HEK293T (cell line): Measurements from ENCODE around the gene SAA4.
"Not testable (repeated sequence)": the region's sequence is repeated elsewhere in the genome, so short reads cannot be mapped to it uniquely, and the experiment has no call there.

Experiments used
- CTCF ChIA-PET: fragments of 350-600 bp; formaldehyde crosslinking; extraction: SDS; loops from one replicate; lab custom pipeline; 2021; ENCODE audit warnings: antibody characterized with exemption, inconsistent platforms; lab: Yijun Ruan, JAX
- POLR2A ChIA-PET: fragments of 350-600 bp; formaldehyde crosslinking; extraction: SDS; loops from one replicate; lab custom pipeline; 2020; ENCODE audit warnings: antibody characterized with exemption, inconsistent platforms; lab: Yijun Ruan, JAX
- DNase-seq: peaks from one replicate; pipeline ENCODE4 v3.0.0; 2012; ENCODE audit warnings: mixed read lengths; ENCODE audit errors: extremely low spot score
- ARNT ChIP-seq: fragments of 450-650 bp; IDR thresholded peaks from 2 replicates; pipeline ENCODE4 v1.6.1; 2017; ENCODE audit warnings: mild to moderate bottlenecking
- BHLHE40 ChIP-seq: fragments of 450-650 bp; IDR thresholded peaks from 2 replicates; pipeline ENCODE4 v1.6.1; 2016; ENCODE audit warnings: mild to moderate bottlenecking, moderate library complexity, borderline replicate concordance
- CTBP1 ChIP-seq: fragments of 450-650 bp; IDR thresholded peaks from 2 replicates; pipeline ENCODE4 v1.6.1; 2016; ENCODE audit warnings: borderline replicate concordance
- ELF4 ChIP-seq: fragments of 450-650 bp; IDR thresholded peaks from 2 replicates; pipeline ENCODE4 v1.6.1; 2017; ENCODE audit warnings: antibody characterized with exemption
- FOXA1 ChIP-seq: fragments of 450-650 bp; IDR thresholded peaks from 2 replicates; pipeline ENCODE4 v1.6.1; 2016; ENCODE audit warnings: mild to moderate bottlenecking
- FOXK2 ChIP-seq: fragments of 450-650 bp; IDR thresholded peaks from 2 replicates; pipeline ENCODE4 v1.6.1; 2016; ENCODE audit warnings: mild to moderate bottlenecking
- FOXM1 ChIP-seq: fragments of 450-650 bp; IDR thresholded peaks from 2 replicates; pipeline ENCODE4 v1.6.1; 2017; ENCODE audit warnings: mild to moderate bottlenecking, borderline replicate concordance
- HDGF ChIP-seq: fragments of 450-650 bp; IDR thresholded peaks from 2 replicates; pipeline ENCODE4 v1.6.1; 2017; ENCODE audit warnings: antibody characterized with exemption, borderline replicate concordance
- L3MBTL2 ChIP-seq: fragments of 450-650 bp; conservative IDR thresholded peaks from 2 replicates; pipeline ENCODE4 v1.6.1; 2016; ENCODE audit warnings: mild to moderate bottlenecking
- LEF1 ChIP-seq: fragments of 450-650 bp; IDR thresholded peaks from 2 replicates; pipeline ENCODE4 v1.6.1; 2017; ENCODE audit warnings: mild to moderate bottlenecking, borderline replicate concordance
- NFRKB ChIP-seq: fragments of 450-650 bp; IDR thresholded peaks from 2 replicates; pipeline ENCODE4 v1.6.1; 2016; ENCODE audit warnings: mild to moderate bottlenecking, moderate library complexity
- PKNOX1 ChIP-seq: fragments of 450-650 bp; IDR thresholded peaks from 2 replicates; pipeline ENCODE4 v1.6.1; 2016
- SP1 ChIP-seq: fragments of 450-650 bp; IDR thresholded peaks from 2 replicates; pipeline ENCODE4 v1.6.1; 2017
- SUZ12 ChIP-seq: fragments of 450-650 bp; IDR thresholded peaks from 2 replicates; pipeline ENCODE4 v1.6.1; 2016; ENCODE audit warnings: mild to moderate bottlenecking
- TARDBP ChIP-seq: fragments of 450-650 bp; IDR thresholded peaks from 2 replicates; pipeline ENCODE4 v1.6.1; 2016
- ZNF384 ChIP-seq: fragments of 450-650 bp; IDR thresholded peaks from 2 replicates; pipeline ENCODE4 v1.6.1; 2016

The SAA4 gene

GRCh38 chr11:18259259-18259658, 22.7 kb upstream of the SAA4 start:
- POLR2A ChIA-PET, result no interaction called here
- CTCF ChIA-PET, result interaction anchor here (0.6 kb wide), 1 partner anchor 205 kb away, joined by 6 read pairs; no protein-coding TSS in a partner anchor
- no peak for DNase-seq
- TF ChIP-seq FOXM1 (no peak), ZNF384 (no peak), ARNT (no peak), LEF1 (no peak)

GRCh38 chr11:18254781-18255361, 18.3 kb upstream of the SAA4 start:
- ChIA-PET POLR2A (no interaction called here), CTCF (no interaction called here)
- no peak for TF ChIP-seq ARNT
- TF ChIP-seq FOXA1, result no peak
- no peak for TF ChIP-seq SP1
- TF ChIP-seq NFRKB, result no peak
- TF ChIP-seq FOXK2, result no peak
- TF ChIP-seq TARDBP, result no peak
- TF ChIP-seq CTBP1, result no peak
- no peak for TF ChIP-seq SUZ12
- TF ChIP-seq ELF4, result no peak
- no peak for TF ChIP-seq FOXM1
- TF ChIP-seq ZNF384, result no peak
- TF ChIP-seq PKNOX1, result no peak
- TF ChIP-seq BHLHE40, result no peak
- TF ChIP-seq HDGF, result no peak
- no peak for TF ChIP-seq LEF1
- no peak for TF ChIP-seq L3MBTL2
- no peak for DNase-seq

- ChIA-PET POLR2A (no interaction called here), CTCF (no interaction called here)
- DNase-seq, result no peak
- TF ChIP-seq CTBP1 (no peak), FOXK2 (no peak), FOXA1 (no peak), FOXM1 (no peak), SUZ12 (no peak), BHLHE40 (no peak), HDGF (no peak), TARDBP (no peak), SP1 (no peak), PKNOX1 (no peak), LEF1 (no peak), ZNF384 (no peak), L3MBTL2 (no peak), ELF4 (no peak), ARNT (no peak), NFRKB (no peak)
Measured at GRCh38 chr11:18253778-18254338, 17.3 kb upstream of the SAA4 start.

- DNase-seq, result no peak
- TF ChIP-seq ARNT (no peak), NFRKB (no peak), SUZ12 (no peak), CTBP1 (no peak), SP1 (no peak), FOXM1 (no peak), FOXA1 (no peak), HDGF (no peak), BHLHE40 (no peak), L3MBTL2 (no peak), ZNF384 (no peak), PKNOX1 (no peak), ELF4 (no peak), FOXK2 (no peak), LEF1 (no peak), TARDBP (no peak)
- ChIA-PET POLR2A (interaction anchor here (1.3 kb wide), 1 partner anchor 141 kb away, joined by 4 read pairs; the partner anchor contains the start of gene LDHA), CTCF (no interaction called here)
Measured at GRCh38 chr11:18253233-18253632, 16.6 kb upstream of the SAA4 start.

GRCh38 chr11:18248561-18248960, 12.0 kb upstream of the SAA4 start, which contains the start of gene SAA2:
SAA2 (minus strand) TSS chr11:18248668; CDS start chr11:18248011, 657 bp downstream.
- TF ChIP-seq CTBP1, result no peak
- no peak for TF ChIP-seq SP1
- TF ChIP-seq NFRKB, result no peak
- no peak for TF ChIP-seq FOXA1
- no peak for TF ChIP-seq TARDBP
- no peak for TF ChIP-seq FOXK2
- no peak for TF ChIP-seq SUZ12
- TF ChIP-seq ELF4, result no peak
- TF ChIP-seq ZNF384, result no peak
- TF ChIP-seq LEF1, result no peak
- no peak for TF ChIP-seq BHLHE40
- no peak for TF ChIP-seq HDGF
- ChIA-PET CTCF (no interaction called here), POLR2A (no interaction called here)
- no peak for DNase-seq

- CTCF ChIA-PET, DNase-seq, POLR2A ChIA-PET: not testable (repeated sequence)
Measured at GRCh38 chr11:18247191-18247581, 10.6 kb upstream of the SAA4 start.

GRCh38 chr11:18246379-18247190, 10.0 kb upstream of the SAA4 start:
- POLR2A ChIA-PET, DNase-seq, CTCF ChIA-PET: not testable (repeated sequence)
